Dermis microvascular lymphatic vessel endothelial cell (primary cell): Measurements from ENCODE around the gene ADK. TPM values are rescaled to one million over a fixed set of nuclear protein-coding genes. Genes with fewer than 3 reads are reported as not detected.
"Not testable (repeated sequence)": the region's sequence is repeated elsewhere in the genome, so short reads cannot be mapped to it uniquely, and the experiment has no call there.

ENCODE experiments used
- DNase-seq, 2 donors: peaks; one replicate each; pipeline versions ENCODE4 v3.0.0 to v3.0.0-alpha.2; 2010; ENCODE audit warnings: low read depth in 2 of 2
- total RNA-seq: library from RNA; depleted of rRNA; stranded (reverse); fragments of >200 nt; gene quantifications from 2 replicates; pipeline ENCODE4 v1.2.1, GENCODE V29; 2014

ADK gene
- total RNA-seq, 1 donor from 2014 or later = 19.0 TPM

GRCh38 chr10:74480778-74481177, 329.8 kb downstream of the ADK start:
- no peak for DNase-seq

GRCh38 chr10:74483356-74483755, 332.3 kb downstream of the ADK start:
- DNase-seq = no peak

GRCh38 chr10:74485283-74485682, 334.3 kb downstream of the ADK start:
- DNase-seq = no peak

GRCh38 chr10:74486659-74487058, 335.6 kb downstream of the ADK start:
- DNase-seq = no peak

GRCh38 chr10:74488907-74489306, 337.9 kb downstream of the ADK start:
- no peak for DNase-seq

- no peak for DNase-seq
Observed at GRCh38 chr10:74490551-74490950, 339.5 kb downstream of the ADK start.

- no peak for DNase-seq
Observed at GRCh38 chr10:74491014-74491413, 340.0 kb downstream of the ADK start.

- DNase-seq = not testable (repeated sequence)
Observed at GRCh38 chr10:74496276-74496675, 345.3 kb downstream of the ADK start.

- not testable (repeated sequence) for DNase-seq
Observed at GRCh38 chr10:74498664-74499063, 347.6 kb downstream of the ADK start.

- DNase-seq = no peak
Observed at GRCh38 chr10:74500026-74500704, 349.1 kb downstream of the ADK start.

GRCh38 chr10:74500816-74501215, 349.8 kb downstream of the ADK start:
- peak; percentile 9 to 67 for DNase-seq

GRCh38 chr10:74502963-74503608, 352.1 kb downstream of the ADK start:
- peak; percentile 29 to 88 for DNase-seq

GRCh38 chr10:74507951-74508350, 356.9 kb downstream of the ADK start:
- DNase-seq = no peak

GRCh38 chr10:74510594-74510993, 359.6 kb downstream of the ADK start:
- DNase-seq = no peak

GRCh38 chr10:74511051-74511450, 360.0 kb downstream of the ADK start:
- no peak for DNase-seq

GRCh38 chr10:74514322-74514721, 363.3 kb downstream of the ADK start:
- DNase-seq = no peak

GRCh38 chr10:74518061-74518460, 367.0 kb downstream of the ADK start:
- DNase-seq = no peak

GRCh38 chr10:74521526-74521925, 370.5 kb downstream of the ADK start:
- DNase-seq = no peak

- DNase-seq = no peak
Observed at GRCh38 chr10:74523199-74523598, 372.2 kb downstream of the ADK start.

- no peak for DNase-seq
Observed at GRCh38 chr10:74525885-74526284, 374.9 kb downstream of the ADK start.

GRCh38 chr10:74527611-74528010, 376.6 kb downstream of the ADK start:
- DNase-seq = not testable (repeated sequence)

- no peak for DNase-seq
Observed at GRCh38 chr10:74529205-74529604, 378.2 kb downstream of the ADK start.

GRCh38 chr10:74530981-74531380, 380.0 kb downstream of the ADK start:
- DNase-seq = no peak
